AG10803 (cell line): ENCODE results near the gene COL20A1.

Experiments
- DNase-seq: peaks from one replicate; pipeline ENCODE4 v3.0.0; 2010; ENCODE audit warnings: low read depth
- H3K4me3 ChIP-seq: 2 replicates; pipeline ENCODE4 v1.5.1; 2011; ENCODE audit warnings: mild to moderate bottlenecking, low read length, control low read depth
- CTCF ChIP-seq: conservative IDR thresholded peaks from 2 replicates; pipeline ENCODE4 v1.5.1; 2011; ENCODE audit warnings: mild to moderate bottlenecking, low read length, control low read depth, inconsistent platforms

Gene COL20A1

GRCh38 chr20:63273059-63273579 lies 19.9 kb upstream of the COL20A1 start:
- no peak for TF ChIP-seq CTCF
- peak overlapping the region; percentile 90 for H3K4me3 ChIP-seq
- DNase-seq, result no peak

- peak overlapping the region; percentile 90 for H3K4me3 ChIP-seq
- peak; percentile 64 for DNase-seq
- TF ChIP-seq CTCF, result no peak
These were observed 19.2 kb upstream of the COL20A1 start for GRCh38 chr20:63273635-63274380.

- no peak for TF ChIP-seq CTCF
- no peak for DNase-seq
- peak overlapping the region; percentile 90 for H3K4me3 ChIP-seq
These were observed 18.4 kb upstream of the COL20A1 start for GRCh38 chr20:63274381-63275228.

GRCh38 chr20:63275825-63276224 lies 17.2 kb upstream of the COL20A1 start:
- TF ChIP-seq CTCF, result no peak
- no peak for DNase-seq
- H3K4me3 ChIP-seq, result no peak overlapping the region

GRCh38 chr20:63276956-63277355 lies 16.0 kb upstream of the COL20A1 start:
- no peak overlapping the region for H3K4me3 ChIP-seq
- no peak for DNase-seq
- TF ChIP-seq CTCF, result no peak

- TF ChIP-seq CTCF, result no peak
- no peak for DNase-seq
- H3K4me3 ChIP-seq, result no peak overlapping the region
These were observed 15.3 kb upstream of the COL20A1 start for GRCh38 chr20:63277466-63278272.
